ENCODE results near the gene CDC42EP1.

DNA sequence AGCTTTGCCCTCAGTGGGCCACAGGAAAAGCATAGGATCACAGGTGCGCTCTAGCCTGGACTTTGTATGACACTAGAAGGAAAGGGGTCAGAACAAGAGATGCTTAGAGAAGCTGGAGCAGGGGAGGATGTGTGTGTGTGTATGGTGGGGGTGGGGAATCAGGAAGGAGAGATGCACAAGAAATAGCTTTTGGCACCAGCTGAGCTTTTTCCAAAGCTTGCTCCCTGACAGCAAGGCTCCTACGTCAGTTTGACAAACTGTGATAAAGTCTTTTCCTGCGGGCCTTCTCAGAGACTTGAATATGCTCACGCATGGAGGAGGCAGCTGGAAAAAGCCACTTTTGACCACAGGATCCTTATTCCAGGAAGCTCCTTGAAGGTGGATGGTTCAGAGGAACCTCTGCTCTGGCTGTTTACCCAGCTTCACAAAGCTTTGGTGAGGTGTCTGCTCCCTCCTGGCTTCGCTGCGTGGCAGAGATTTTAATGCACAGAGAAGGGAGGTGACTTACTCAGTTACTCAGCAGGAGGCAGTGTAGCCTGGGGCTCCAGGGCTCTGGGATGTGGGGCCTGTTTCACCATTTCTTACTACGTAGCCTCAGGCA lies 3.9 kb downstream of the CDC42EP1 start:
- TF ChIP-seq EP300 (IDR thresholded peaks at IDR 0.05), result peak in 1 of 2 donors; percentile 45
- TF ChIP-seq, protein P1, sequence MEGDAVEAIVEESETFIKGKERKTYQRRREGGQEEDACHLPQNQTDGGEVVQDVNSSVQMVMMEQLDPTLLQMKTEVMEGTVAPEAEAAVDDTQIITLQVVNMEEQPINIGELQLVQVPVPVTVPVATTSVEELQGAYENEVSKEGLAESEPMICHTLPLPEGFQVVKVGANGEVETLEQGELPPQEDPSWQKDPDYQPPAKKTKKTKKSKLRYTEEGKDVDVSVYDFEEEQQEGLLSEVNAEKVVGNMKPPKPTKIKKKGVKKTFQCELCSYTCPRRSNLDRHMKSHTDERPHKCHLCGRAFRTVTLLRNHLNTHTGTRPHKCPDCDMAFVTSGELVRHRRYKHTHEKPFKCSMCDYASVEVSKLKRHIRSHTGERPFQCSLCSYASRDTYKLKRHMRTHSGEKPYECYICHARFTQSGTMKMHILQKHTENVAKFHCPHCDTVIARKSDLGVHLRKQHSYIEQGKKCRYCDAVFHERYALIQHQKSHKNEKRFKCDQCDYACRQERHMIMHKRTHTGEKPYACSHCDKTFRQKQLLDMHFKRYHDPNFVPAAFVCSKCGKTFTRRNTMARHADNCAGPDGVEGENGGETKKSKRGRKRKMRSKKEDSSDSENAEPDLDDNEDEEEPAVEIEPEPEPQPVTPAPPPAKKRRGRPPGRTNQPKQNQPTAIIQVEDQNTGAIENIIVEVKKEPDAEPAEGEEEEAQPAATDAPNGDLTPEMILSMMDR (IDR thresholded peaks at IDR 0.05), result no peak
